Measurements from ENCODE around the gene BCS1L.

The BCS1L gene

GRCh38 chr2:218659258-218659987 lies at the start of gene BCS1L, which contains the start of gene ZNF142:
TSS of gene BCS1L (plus strand) at chr2:218659683. CDS start at chr2:218660988, 1,305 bp downstream.
TSS of gene ZNF142 (minus strand) at chr2:218659623. CDS start at chr2:218656429, 3,194 bp downstream.
- Mint-ChIP-seq H3K27ac (peak within 1 kb of the TSS; percentile 80), H3K4me1 (peaks cover 45% of the 10 kb centered on the region), H3K4me3 (peak within 1 kb of the TSS; percentile 88), H3K9me3 (no peaks in the 10 kb centered on the region), H3K36me3 (peaks cover 47% of the 10 kb centered on the region), H3K27me3 (no peaks in the 10 kb centered on the region)
- peak; percentile 99 for ATAC-seq

GRCh38 chr2:218615868-218616315 lies 43.6 kb upstream of the BCS1L start:
- no peaks in the 10 kb centered on the region for H3K4me1 Mint-ChIP-seq
- no peaks in the 10 kb centered on the region for H3K27me3 Mint-ChIP-seq
- H3K4me3 Mint-ChIP-seq: no peak overlapping the region
- H3K36me3 Mint-ChIP-seq: no peaks in the 10 kb centered on the region
- H3K9me3 Mint-ChIP-seq: no peaks in the 10 kb centered on the region
- no peak overlapping the region for H3K27ac Mint-ChIP-seq
- no peak for ATAC-seq

GRCh38 chr2:218618102-218618860 lies 41.2 kb upstream of the BCS1L start:
- H3K9me3 Mint-ChIP-seq: no peaks in the 10 kb centered on the region

GRCh38 chr2:218621007-218621406 lies 38.5 kb upstream of the BCS1L start:
- Mint-ChIP-seq H3K4me1 (peaks cover 8% of the 10 kb centered on the region), H3K4me3 (no peak overlapping the region), H3K27me3 (no peaks in the 10 kb centered on the region), H3K36me3 (no peaks in the 10 kb centered on the region), H3K9me3 (no peaks in the 10 kb centered on the region), H3K27ac (no peak overlapping the region)
- no peak for ATAC-seq

More at GRCh38 chr2:218618102-218618860, 41.2 kb upstream of the BCS1L start:
- no peak overlapping the region for H3K4me3 Mint-ChIP-seq
- H3K4me1 Mint-ChIP-seq: peaks cover 7% of the 10 kb centered on the region
- no peak for ATAC-seq
- no peak overlapping the region for H3K27ac Mint-ChIP-seq
- no peaks in the 10 kb centered on the region for H3K27me3 Mint-ChIP-seq
- no peaks in the 10 kb centered on the region for H3K36me3 Mint-ChIP-seq

GRCh38 chr2:218622606-218623365 lies 36.7 kb upstream of the BCS1L start:
- no peaks in the 10 kb centered on the region for H3K27me3 Mint-ChIP-seq
- H3K9me3 Mint-ChIP-seq: no peaks in the 10 kb centered on the region
- peaks cover 8% of the 10 kb centered on the region for H3K4me1 Mint-ChIP-seq
- H3K27ac Mint-ChIP-seq: no peak overlapping the region
- no peak overlapping the region for H3K4me3 Mint-ChIP-seq
- no peak for ATAC-seq
- no peaks in the 10 kb centered on the region for H3K36me3 Mint-ChIP-seq

GRCh38 chr2:218623366-218623705 lies 36.1 kb upstream of the BCS1L start:
- H3K4me3 Mint-ChIP-seq: no peak overlapping the region
- no peak for ATAC-seq
- no peaks in the 10 kb centered on the region for H3K9me3 Mint-ChIP-seq
- H3K36me3 Mint-ChIP-seq: no peaks in the 10 kb centered on the region
- H3K27me3 Mint-ChIP-seq: no peaks in the 10 kb centered on the region
- H3K27ac Mint-ChIP-seq: no peak overlapping the region
- H3K4me1 Mint-ChIP-seq: peaks cover 8% of the 10 kb centered on the region

- Mint-ChIP-seq H3K27me3 (no peaks in the 10 kb centered on the region), H3K4me1 (peaks cover 8% of the 10 kb centered on the region), H3K36me3 (no peaks in the 10 kb centered on the region), H3K27ac (no peak overlapping the region), H3K4me3 (no peak overlapping the region), H3K9me3 (no peaks in the 10 kb centered on the region)
- no peak for ATAC-seq
These were observed 33.1 kb upstream of the BCS1L start for GRCh38 chr2:218626369-218626768.

GRCh38 chr2:218627939-218628338 lies 31.5 kb upstream of the BCS1L start:
- Mint-ChIP-seq H3K4me3 (no peak overlapping the region), H3K9me3 (no peaks in the 10 kb centered on the region), H3K4me1 (peaks cover 5% of the 10 kb centered on the region), H3K27me3 (no peaks in the 10 kb centered on the region), H3K36me3 (peaks cover 5% of the 10 kb centered on the region), H3K27ac (no peak overlapping the region)
- ATAC-seq: no peak

- no peaks in the 10 kb centered on the region for H3K27me3 Mint-ChIP-seq
- H3K4me3 Mint-ChIP-seq: no peak overlapping the region
- peaks cover 23% of the 10 kb centered on the region for H3K36me3 Mint-ChIP-seq
- no peak overlapping the region for H3K27ac Mint-ChIP-seq
- ATAC-seq: no peak
- no peaks in the 10 kb centered on the region for H3K4me1 Mint-ChIP-seq
- no peaks in the 10 kb centered on the region for H3K9me3 Mint-ChIP-seq
These were observed 27.6 kb upstream of the BCS1L start for GRCh38 chr2:218631837-218632236.

- Mint-ChIP-seq H3K4me1 (no peaks in the 10 kb centered on the region), H3K27me3 (no peaks in the 10 kb centered on the region), H3K4me3 (no peak overlapping the region), H3K9me3 (no peaks in the 10 kb centered on the region), H3K36me3 (peaks cover 50% of the 10 kb centered on the region), H3K27ac (no peak overlapping the region)
- ATAC-seq: no peak
These were observed 23.8 kb upstream of the BCS1L start for GRCh38 chr2:218635719-218636118.

- H3K36me3 Mint-ChIP-seq: peaks cover 60% of the 10 kb centered on the region
- H3K27ac Mint-ChIP-seq: no peak overlapping the region
- no peaks in the 10 kb centered on the region for H3K9me3 Mint-ChIP-seq
- ATAC-seq: no peak
- H3K4me3 Mint-ChIP-seq: no peak overlapping the region
- no peaks in the 10 kb centered on the region for H3K4me1 Mint-ChIP-seq
- H3K27me3 Mint-ChIP-seq: no peaks in the 10 kb centered on the region
These were observed 21.1 kb upstream of the BCS1L start for GRCh38 chr2:218638372-218638771.

GRCh38 chr2:218642121-218642656 lies 17.3 kb upstream of the BCS1L start:
- peaks cover 56% of the 10 kb centered on the region for H3K36me3 Mint-ChIP-seq
- H3K27ac Mint-ChIP-seq: no peak overlapping the region
- H3K27me3 Mint-ChIP-seq: no peaks in the 10 kb centered on the region
- no peaks in the 10 kb centered on the region for H3K9me3 Mint-ChIP-seq
- ATAC-seq: no peak
- H3K4me1 Mint-ChIP-seq: no peaks in the 10 kb centered on the region
- H3K4me3 Mint-ChIP-seq: no peak overlapping the region

- peaks cover 53% of the 10 kb centered on the region for H3K36me3 Mint-ChIP-seq
- no peak for ATAC-seq
These were observed 16.7 kb upstream of the BCS1L start for GRCh38 chr2:218642786-218643185.

GRCh38 chr2:218643751-218644310 lies 15.7 kb upstream of the BCS1L start:
- Mint-ChIP-seq H3K27ac (peak overlapping the region; percentile 63), H3K4me1 (peaks cover 8% of the 10 kb centered on the region), H3K36me3 (peaks cover 54% of the 10 kb centered on the region), H3K4me3 (no peak overlapping the region), H3K27me3 (no peaks in the 10 kb centered on the region), H3K9me3 (no peaks in the 10 kb centered on the region)
- ATAC-seq: no peak

More at GRCh38 chr2:218642786-218643185, 16.7 kb upstream of the BCS1L start:
- Mint-ChIP-seq H3K9me3 (no peaks in the 10 kb centered on the region), H3K27ac (no peak overlapping the region), H3K4me1 (no peaks in the 10 kb centered on the region), H3K27me3 (no peaks in the 10 kb centered on the region), H3K4me3 (no peak overlapping the region)

- H3K36me3 Mint-ChIP-seq: peaks cover 53% of the 10 kb centered on the region
- peak overlapping the region; percentile 63 for H3K27ac Mint-ChIP-seq
- H3K9me3 Mint-ChIP-seq: no peaks in the 10 kb centered on the region
- H3K4me3 Mint-ChIP-seq: no peak overlapping the region
- H3K27me3 Mint-ChIP-seq: no peaks in the 10 kb centered on the region
- peaks cover 9% of the 10 kb centered on the region for H3K4me1 Mint-ChIP-seq
- ATAC-seq: no peak
These were observed 14.8 kb upstream of the BCS1L start for GRCh38 chr2:218644721-218645120.

Measured in stimulated activated memory B cell treated with anti-CD40 and anti-IgM and Interleukin-4, amounts not matched to agents 10 μg/mL and 1 μg/mL and 100 μg/mL, for 72 hours (primary cell).